GM12872 (cell line): ENCODE data around the gene FANCC.

Source experiments
- TF ChIP-seq, protein P1 (sequence below): IDR thresholded peaks from 3 replicates; pipeline ENCODE4 v1.5.1; 2011; ENCODE audit warnings: low read depth, mild to moderate bottlenecking, low read length, moderate library complexity; ENCODE audit not compliant: insufficient read depth

Gene FANCC

GRCh38 chr9:95093586-95093985 lies 223.9 kb downstream of the FANCC start:
- TF ChIP-seq, protein P1, sequence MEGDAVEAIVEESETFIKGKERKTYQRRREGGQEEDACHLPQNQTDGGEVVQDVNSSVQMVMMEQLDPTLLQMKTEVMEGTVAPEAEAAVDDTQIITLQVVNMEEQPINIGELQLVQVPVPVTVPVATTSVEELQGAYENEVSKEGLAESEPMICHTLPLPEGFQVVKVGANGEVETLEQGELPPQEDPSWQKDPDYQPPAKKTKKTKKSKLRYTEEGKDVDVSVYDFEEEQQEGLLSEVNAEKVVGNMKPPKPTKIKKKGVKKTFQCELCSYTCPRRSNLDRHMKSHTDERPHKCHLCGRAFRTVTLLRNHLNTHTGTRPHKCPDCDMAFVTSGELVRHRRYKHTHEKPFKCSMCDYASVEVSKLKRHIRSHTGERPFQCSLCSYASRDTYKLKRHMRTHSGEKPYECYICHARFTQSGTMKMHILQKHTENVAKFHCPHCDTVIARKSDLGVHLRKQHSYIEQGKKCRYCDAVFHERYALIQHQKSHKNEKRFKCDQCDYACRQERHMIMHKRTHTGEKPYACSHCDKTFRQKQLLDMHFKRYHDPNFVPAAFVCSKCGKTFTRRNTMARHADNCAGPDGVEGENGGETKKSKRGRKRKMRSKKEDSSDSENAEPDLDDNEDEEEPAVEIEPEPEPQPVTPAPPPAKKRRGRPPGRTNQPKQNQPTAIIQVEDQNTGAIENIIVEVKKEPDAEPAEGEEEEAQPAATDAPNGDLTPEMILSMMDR, result no peak

DNA sequence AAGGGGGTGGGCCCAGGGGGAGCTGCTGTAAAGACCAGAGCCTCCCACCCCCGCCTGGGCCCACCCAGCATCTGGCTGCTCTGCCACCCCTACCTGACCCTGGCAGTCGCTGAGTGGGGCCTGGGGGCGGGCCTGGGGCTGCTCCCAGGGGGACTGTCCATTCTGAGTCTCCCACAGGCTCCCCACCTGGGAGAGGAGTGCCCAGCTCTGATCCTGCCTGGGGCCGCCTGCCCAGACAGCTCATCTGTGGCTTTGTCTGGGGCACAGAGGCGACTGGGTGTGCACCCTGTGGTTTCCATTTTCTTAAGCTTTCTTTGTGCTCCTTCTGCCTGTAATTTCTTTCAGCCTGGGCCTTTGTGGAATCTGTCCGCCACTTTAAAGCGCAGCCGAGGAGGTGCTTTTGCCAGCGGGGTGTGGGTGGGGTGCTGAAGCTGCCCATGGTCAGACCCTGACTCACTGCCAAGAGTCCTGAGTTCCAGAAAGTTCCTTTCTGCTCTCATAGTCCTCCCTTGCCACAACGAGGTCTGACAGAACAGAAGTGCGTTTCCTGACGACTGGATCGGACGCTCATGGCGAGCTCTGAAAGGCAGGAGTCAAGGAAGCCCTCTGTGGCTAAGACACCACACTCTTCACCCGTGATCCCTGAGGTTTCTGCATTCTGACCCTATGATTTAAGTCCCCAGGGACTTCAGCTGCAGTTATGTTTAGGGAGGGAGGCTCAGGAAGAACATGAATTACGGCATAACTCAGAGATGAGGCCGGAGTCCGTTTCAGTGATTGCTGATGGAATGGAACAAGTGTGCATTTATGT lies 225.0 kb downstream of the FANCC start:
- TF ChIP-seq, protein P1, result no peak

DNA sequence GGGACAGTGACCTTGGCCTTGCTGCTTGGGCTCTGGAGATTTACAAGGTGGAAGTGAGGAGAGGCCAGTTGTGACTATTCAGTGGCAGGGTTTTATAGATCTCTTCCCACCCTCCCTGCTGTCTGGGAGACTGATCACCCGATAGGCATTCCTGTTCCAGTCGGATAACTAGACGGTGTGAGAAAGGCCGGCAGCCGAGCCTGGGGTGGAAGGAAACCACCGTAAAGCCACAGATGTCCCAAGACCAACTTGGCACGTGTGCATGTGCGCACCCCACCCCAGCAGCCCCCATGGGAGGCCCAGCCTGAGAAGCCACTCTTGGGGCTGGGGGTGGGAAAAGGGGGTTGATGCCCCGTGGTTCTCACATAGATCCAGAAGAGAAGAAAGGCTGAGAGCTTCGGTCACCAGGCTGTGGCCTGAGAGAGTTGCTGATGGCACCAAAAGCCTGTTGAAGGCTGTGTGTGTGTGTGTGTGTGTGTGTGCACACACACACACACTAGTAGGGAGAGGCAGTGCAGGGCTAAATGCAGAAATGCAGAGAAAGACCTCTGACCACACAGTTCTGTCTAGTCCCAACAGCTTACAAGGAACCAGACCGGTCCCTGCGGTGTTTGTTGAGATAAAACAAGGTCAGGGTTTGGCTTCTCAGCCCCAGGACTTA lies 225.8 kb downstream of the FANCC start:
- TF ChIP-seq, protein P1, result no peak

GRCh38 chr9:95090871-95091577 lies 226.5 kb downstream of the FANCC start:
- TF ChIP-seq, protein P1, result no peak

GRCh38 chr9:95090023-95090791 lies 227.3 kb downstream of the FANCC start:
- TF ChIP-seq, protein P1, result no peak

DNA sequence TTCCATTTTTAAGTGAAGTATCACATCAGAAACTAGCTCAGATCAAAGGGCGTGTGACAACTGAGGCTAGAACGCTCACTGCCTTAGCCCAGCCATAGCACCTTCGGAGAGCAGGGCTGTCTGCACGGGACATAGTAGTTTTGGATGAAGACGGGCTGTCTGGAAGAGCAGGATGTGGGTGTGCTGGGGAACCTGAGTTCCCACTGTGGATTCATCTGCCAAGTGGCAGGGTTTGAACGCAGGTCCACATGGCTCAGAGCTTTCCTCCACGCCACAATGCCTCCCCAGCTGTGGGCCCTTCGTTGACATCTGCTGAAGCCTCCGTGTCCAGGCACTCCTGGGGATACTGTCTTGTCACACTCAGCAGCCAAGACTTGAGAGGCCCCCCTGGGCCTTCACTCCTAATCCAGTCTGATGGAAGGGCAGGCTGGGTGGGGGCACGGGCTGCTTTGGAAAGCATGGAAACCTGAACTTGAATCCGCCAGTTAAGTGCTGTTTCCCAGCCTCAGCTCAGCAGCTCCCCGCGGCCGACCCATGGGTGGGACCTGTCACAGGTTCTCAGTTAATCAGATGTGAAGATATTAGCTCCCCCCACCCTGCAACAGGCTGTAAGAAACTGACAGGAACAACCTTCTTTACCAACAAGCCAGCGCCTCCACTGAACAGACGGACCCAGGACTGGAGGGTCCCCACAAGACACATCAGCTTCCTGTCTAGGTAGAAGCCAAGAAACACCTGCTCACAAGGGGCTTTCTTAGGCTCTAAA lies 228.1 kb downstream of the FANCC start:
- TF ChIP-seq, protein P1, result no peak
